Esophagus squamous epithelium (tissue), 4 donors: ENCODE measurements around the gene PRPF40A.

Source experiments
- POLR2A ChIP-seq, 4 donors: fragments of 450-650 bp; IDR thresholded peaks; one replicate each; pipeline ENCODE4 v1.6.1; 2017; ENCODE audit warnings: antibody characterized with exemption in 4 of 4, mild to moderate bottlenecking in 4 of 4, moderate library complexity in 3 of 4
- TF ChIP-seq, protein P1 (sequence below), 6 experiments: fragments of 450-650 bp in 4 of 6; fragments of 200-600 bp in 2 of 6; sonication (generic) in 2 of 6; IDR thresholded peaks; one replicate each; pipeline ENCODE4 v1.5.1; 2016 to 2019; ENCODE audit warnings: antibody characterized with exemption in 6 of 6, mild to moderate bottlenecking in 4 of 6, moderate library complexity in 4 of 6

DNA sequence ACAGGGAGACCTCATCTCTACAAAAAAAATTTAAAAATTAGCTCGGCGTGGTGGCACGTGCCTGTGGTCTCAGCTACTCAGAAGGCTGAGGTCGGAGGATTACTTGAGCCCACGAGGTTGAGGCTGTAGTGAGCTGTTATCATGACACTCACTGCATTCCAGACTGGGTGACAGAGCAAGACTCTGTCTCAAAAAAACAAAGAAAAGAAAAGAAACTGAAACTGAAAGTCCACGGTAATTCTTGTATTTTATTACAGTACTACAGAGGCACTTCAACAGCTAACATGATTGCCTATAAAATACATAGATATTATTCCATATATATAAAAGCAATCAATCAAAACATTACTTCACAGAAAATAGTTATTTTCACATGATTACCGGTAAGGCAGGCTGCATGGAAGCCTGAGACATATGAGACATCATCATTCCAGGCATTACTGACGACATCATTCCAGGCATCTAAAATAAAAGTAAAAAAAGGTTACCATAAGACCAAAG, 23.1 kb downstream of the PRPF40A start:
- TF ChIP-seq POLR2A (IDR thresholded peaks at IDR 0.05), result no peak
- TF ChIP-seq, protein P1, sequence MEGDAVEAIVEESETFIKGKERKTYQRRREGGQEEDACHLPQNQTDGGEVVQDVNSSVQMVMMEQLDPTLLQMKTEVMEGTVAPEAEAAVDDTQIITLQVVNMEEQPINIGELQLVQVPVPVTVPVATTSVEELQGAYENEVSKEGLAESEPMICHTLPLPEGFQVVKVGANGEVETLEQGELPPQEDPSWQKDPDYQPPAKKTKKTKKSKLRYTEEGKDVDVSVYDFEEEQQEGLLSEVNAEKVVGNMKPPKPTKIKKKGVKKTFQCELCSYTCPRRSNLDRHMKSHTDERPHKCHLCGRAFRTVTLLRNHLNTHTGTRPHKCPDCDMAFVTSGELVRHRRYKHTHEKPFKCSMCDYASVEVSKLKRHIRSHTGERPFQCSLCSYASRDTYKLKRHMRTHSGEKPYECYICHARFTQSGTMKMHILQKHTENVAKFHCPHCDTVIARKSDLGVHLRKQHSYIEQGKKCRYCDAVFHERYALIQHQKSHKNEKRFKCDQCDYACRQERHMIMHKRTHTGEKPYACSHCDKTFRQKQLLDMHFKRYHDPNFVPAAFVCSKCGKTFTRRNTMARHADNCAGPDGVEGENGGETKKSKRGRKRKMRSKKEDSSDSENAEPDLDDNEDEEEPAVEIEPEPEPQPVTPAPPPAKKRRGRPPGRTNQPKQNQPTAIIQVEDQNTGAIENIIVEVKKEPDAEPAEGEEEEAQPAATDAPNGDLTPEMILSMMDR (IDR thresholded peaks at IDR 0.05), result no peak
